K562 (cell line): ENCODE results near the gene PRKACA. TPM values are rescaled to one million over a fixed set of nuclear protein-coding genes. Genes with fewer than 3 reads are reported as not detected.
A peak's percentile ranks its signal among the peaks of the same experiment; 100 is the strongest.

Experiments
- KDM1A ChIP-seq, 2 experiments: fragments of 450-650 bp; IDR thresholded peaks; 2 replicates each; pipeline ENCODE4 v1.6.1; 2016; ENCODE audit warnings: mild to moderate bottlenecking in 2 of 2
- LCOR ChIP-seq: sonication (generic); formaldehyde crosslinking; IDR thresholded peaks from 2 replicates; pipeline ENCODE4 v1.8.0; 2022; ENCODE audit warnings: mild to moderate bottlenecking, missing genetic modification reagents
- NFATC3 ChIP-seq: fragments of 450-650 bp; IDR thresholded peaks from 2 replicates; pipeline ENCODE4 v1.6.1; 2017; ENCODE audit warnings: mild to moderate bottlenecking
- PHTF2 ChIP-seq: fragments of 250-450 bp; sonication (Bioruptor Pico); IDR thresholded peaks from 2 replicates; pipeline ENCODE4 v1.5.0; 2021; ENCODE audit warnings: mild to moderate bottlenecking
- PRPF4 ChIP-seq: fragments of 200-400 bp; formaldehyde crosslinking; IDR thresholded peaks from one replicate; pipeline ENCODE4 v1.6.1; 2017; ENCODE audit warnings: low read length, low read depth, mild to moderate bottlenecking; ENCODE audit not compliant: insufficient read depth, poor library complexity, severe bottlenecking
- ZNF165 ChIP-seq: fragments of 250-450 bp; sonication (Bioruptor Pico); IDR thresholded peaks from 2 replicates; pipeline ENCODE4 v1.4.0; 2020; ENCODE audit warnings: borderline replicate concordance
- polyA plus RNA-seq, 8 experiments: library from polyadenylated mRNA; depleted of rRNA in 4 of 8; stranded (reverse) in 5 of 8; unstranded in 3 of 8; fragments of >200 nt; fragmentation: Nextera tagmentation in 2 of 8; fragmentation: Illumina TruSeq in 1 of 8; extraction: Ambion mirVana in 2 of 8; extraction: Trizol in 1 of 8; gene quantifications; 2 replicates each; pipeline versions ENCODE4 v1.2.1 to v1.2.3, GENCODE V29; 2011 to 2014; ENCODE audit warnings: inconsistent platforms in 1 of 8, missing spikeins in 1 of 8
- total RNA-seq, 7 experiments: library from RNA; depleted of rRNA in 6 of 7; stranded (reverse); fragments of >200 nt in 6 of 7; fragmentation: Illumina TruSeq in 2 of 7; extraction: Trizol in 2 of 7; gene quantifications; 2 replicates each; pipeline versions ENCODE4 v1.2.1 to v1.2.3, GENCODE V29; 2011 to 2021; ENCODE audit warnings: low replicate concordance in 1 of 7
- TF ChIP-seq, protein P1 (sequence below): fragments of 450-650 bp; IDR thresholded peaks from 2 replicates; pipeline ENCODE4 v1.6.1; 2017; ENCODE audit warnings: antibody characterized with exemption, mild to moderate bottlenecking
- TF ChIP-seq, protein P2 (sequence below): IDR thresholded peaks from 2 replicates; pipeline ENCODE4 v1.6.1; 2016; ENCODE audit warnings: missing genetic modification characterization, missing compliant biosample characterization
- TF ChIP-seq, protein P3 (sequence below): fragments of 250-450 bp; sonication (Bioruptor Pico); IDR thresholded peaks from 2 replicates; pipeline ENCODE4 v1.8.0; 2021; ENCODE audit warnings: mild to moderate bottlenecking, moderate library complexity
- TF ChIP-seq, protein P4 (sequence below): fragments of 250-450 bp; sonication (Bioruptor Pico); IDR thresholded peaks from 2 replicates; pipeline ENCODE4 v1.5.0; 2020; ENCODE audit warnings: mild to moderate bottlenecking, borderline replicate concordance
- TF ChIP-seq, protein P5 (sequence below): sonication (generic); formaldehyde crosslinking; IDR thresholded peaks from 2 replicates; pipeline ENCODE4 v1.8.1; 2023; ENCODE audit warnings: mild to moderate bottlenecking, missing genetic modification reagents

PRKACA gene
- total and polyA plus RNA-seq, 9 of the 15 experiments (the other 6 are each of a cell fraction or from before 2014, with no cell fraction given) = 1.2 to 63.1 (median 13.0) TPM

DNA sequence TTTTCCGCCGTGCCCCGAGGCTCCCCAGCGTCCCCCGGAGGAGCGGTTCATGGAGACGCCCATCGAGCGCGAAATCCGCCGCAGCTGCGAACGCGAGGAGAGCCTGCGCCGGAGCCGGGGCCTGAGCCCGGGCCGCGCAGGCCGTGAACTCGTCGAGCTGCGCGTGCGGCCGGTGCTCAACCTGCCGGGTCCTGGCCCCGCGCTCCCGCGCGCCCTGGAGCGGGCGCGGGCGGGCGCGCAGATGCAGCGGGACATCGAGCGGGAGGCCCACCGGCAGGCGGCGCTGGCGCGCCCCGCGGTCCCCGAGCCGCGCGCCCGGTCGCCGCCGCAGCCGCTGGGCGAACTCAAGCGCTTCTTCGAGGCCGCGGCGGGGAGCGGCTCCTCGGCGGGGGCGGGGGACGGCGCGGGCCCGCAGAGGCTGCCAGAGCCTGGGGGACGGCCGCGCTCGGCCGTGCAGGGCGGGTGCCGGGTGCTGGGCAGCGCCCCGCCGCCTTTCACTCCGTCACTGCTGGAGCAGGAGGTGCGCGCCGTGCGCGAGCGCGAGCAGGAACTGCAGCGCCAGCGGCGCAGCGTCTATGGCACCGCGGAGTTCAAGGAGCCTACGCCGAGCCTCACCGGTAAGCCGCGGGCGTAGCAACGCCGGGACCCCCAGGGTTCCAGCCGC lies 44.2 kb downstream of the PRKACA start (continued):
- TF ChIP-seq, protein P1, sequence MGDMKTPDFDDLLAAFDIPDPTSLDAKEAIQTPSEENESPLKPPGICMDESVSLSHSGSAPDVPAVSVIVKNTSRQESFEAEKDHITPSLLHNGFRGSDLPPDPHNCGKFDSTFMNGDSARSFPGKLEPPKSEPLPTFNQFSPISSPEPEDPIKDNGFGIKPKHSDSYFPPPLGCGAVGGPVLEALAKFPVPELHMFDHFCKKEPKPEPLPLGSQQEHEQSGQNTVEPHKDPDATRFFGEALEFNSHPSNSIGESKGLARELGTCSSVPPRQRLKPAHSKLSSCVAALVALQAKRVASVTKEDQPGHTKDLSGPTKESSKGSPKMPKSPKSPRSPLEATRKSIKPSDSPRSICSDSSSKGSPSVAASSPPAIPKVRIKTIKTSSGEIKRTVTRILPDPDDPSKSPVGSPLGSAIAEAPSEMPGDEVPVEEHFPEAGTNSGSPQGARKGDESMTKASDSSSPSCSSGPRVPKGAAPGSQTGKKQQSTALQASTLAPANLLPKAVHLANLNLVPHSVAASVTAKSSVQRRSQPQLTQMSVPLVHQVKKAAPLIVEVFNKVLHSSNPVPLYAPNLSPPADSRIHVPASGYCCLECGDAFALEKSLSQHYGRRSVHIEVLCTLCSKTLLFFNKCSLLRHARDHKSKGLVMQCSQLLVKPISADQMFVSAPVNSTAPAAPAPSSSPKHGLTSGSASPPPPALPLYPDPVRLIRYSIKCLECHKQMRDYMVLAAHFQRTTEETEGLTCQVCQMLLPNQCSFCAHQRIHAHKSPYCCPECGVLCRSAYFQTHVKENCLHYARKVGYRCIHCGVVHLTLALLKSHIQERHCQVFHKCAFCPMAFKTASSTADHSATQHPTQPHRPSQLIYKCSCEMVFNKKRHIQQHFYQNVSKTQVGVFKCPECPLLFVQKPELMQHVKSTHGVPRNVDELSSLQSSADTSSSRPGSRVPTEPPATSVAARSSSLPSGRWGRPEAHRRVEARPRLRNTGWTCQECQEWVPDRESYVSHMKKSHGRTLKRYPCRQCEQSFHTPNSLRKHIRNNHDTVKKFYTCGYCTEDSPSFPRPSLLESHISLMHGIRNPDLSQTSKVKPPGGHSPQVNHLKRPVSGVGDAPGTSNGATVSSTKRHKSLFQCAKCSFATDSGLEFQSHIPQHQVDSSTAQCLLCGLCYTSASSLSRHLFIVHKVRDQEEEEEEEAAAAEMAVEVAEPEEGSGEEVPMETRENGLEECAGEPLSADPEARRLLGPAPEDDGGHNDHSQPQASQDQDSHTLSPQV = peak; percentile 55; the same call in 1 of the 2 replicates
- TF ChIP-seq, protein P2, sequence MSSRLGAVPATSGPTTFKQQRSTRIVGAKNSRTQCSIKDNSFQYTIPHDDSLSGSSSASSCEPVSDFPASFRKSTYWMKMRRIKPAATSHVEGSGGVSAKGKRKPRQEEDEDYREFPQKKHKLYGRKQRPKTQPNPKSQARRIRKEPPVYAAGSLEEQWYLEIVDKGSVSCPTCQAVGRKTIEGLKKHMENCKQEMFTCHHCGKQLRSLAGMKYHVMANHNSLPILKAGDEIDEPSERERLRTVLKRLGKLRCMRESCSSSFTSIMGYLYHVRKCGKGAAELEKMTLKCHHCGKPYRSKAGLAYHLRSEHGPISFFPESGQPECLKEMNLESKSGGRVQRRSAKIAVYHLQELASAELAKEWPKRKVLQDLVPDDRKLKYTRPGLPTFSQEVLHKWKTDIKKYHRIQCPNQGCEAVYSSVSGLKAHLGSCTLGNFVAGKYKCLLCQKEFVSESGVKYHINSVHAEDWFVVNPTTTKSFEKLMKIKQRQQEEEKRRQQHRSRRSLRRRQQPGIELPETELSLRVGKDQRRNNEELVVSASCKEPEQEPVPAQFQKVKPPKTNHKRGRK (tag) = no peak
- TF ChIP-seq NFATC3 = no peak
- no peak for TF ChIP-seq KDM1A (IDR thresholded peaks at IDR 0.05)
- TF ChIP-seq PRPF4 = no peak
- TF ChIP-seq, protein P3, sequence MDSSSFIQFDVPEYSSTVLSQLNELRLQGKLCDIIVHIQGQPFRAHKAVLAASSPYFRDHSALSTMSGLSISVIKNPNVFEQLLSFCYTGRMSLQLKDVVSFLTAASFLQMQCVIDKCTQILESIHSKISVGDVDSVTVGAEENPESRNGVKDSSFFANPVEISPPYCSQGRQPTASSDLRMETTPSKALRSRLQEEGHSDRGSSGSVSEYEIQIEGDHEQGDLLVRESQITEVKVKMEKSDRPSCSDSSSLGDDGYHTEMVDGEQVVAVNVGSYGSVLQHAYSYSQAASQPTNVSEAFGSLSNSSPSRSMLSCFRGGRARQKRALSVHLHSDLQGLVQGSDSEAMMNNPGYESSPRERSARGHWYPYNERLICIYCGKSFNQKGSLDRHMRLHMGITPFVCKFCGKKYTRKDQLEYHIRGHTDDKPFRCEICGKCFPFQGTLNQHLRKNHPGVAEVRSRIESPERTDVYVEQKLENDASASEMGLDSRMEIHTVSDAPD = no peak
- TF ChIP-seq, protein P4, sequence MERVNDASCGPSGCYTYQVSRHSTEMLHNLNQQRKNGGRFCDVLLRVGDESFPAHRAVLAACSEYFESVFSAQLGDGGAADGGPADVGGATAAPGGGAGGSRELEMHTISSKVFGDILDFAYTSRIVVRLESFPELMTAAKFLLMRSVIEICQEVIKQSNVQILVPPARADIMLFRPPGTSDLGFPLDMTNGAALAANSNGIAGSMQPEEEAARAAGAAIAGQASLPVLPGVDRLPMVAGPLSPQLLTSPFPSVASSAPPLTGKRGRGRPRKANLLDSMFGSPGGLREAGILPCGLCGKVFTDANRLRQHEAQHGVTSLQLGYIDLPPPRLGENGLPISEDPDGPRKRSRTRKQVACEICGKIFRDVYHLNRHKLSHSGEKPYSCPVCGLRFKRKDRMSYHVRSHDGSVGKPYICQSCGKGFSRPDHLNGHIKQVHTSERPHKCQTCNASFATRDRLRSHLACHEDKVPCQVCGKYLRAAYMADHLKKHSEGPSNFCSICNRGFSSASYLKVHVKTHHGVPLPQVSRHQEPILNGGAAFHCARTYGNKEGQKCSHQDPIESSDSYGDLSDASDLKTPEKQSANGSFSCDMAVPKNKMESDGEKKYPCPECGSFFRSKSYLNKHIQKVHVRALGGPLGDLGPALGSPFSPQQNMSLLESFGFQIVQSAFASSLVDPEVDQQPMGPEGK (CRISPR knock-in tag) = no peak
- TF ChIP-seq, protein P5, sequence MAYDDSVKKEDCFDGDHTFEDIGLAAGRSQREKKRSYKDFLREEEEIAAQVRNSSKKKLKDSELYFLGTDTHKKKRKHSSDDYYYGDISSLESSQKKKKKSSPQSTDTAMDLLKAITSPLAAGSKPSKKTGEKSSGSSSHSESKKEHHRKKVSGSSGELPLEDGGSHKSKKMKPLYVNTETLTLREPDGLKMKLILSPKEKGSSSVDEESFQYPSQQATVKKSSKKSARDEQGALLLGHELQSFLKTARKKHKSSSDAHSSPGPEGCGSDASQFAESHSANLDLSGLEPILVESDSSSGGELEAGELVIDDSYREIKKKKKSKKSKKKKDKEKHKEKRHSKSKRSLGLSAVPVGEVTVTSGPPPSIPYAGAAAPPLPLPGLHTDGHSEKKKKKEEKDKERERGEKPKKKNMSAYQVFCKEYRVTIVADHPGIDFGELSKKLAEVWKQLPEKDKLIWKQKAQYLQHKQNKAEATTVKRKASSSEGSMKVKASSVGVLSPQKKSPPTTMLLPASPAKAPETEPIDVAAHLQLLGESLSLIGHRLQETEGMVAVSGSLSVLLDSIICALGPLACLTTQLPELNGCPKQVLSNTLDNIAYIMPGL (CRISPR knock-in tag) = no peak
- no peak for TF ChIP-seq LCOR (CRISPR knock-in tag)
- TF ChIP-seq PHTF2 (CRISPR knock-in tag) = no peak
- TF ChIP-seq ZNF165 = no peak
